Measurements from ENCODE around the gene MMP13.
"Not testable (repeated sequence)": the region's sequence is repeated elsewhere in the genome, so short reads cannot be mapped to it uniquely, and the experiment has no call there.

MMP13 gene

DNA sequence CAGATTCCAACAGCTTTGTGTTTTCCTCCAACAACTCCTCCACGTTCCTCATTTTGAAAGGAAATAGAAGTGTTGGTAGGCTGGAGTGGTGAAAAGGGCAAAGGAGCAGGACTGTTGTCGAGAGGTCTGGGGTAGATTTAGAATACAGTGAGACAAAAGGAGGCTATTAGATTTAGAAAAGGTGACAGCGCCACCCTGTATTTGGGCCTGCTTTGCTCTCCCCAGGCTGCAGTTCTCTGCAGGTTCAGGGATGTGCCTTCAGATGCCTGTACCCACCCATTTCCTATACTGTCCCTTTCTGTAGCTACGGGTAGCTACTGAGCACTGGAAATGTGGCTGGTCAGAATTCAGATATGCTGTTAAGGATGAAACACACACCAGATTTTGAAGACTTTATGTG lies 20.8 kb downstream of the MMP13 start:
- no peak for DNase-seq

- DNase-seq = no peak
Measured at GRCh38 chr11:102933627-102934026, 21.9 kb downstream of the MMP13 start.

- DNase-seq = no peak
Measured at GRCh38 chr11:102932678-102933077, 22.9 kb downstream of the MMP13 start.

DNA sequence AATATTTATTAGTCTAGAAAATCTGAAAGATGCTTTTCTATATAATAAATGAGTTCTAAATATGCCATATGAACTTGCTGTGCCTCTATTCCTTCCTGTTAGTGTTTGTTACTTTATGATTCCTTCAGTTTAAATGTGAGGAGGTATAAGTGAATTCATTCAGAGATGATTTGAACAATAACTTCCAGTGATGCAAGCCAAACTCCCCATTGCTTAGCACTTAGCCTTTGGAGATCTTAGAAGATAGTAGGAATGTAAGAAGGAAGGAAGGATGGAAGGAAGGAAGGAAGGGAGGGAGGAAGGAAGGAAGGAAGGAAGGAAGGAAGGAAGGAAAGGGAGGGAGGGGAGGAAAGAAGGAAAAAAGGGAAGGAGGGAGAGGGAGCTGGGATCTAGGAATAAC lies 25.1 kb downstream of the MMP13 start:
- DNase-seq = no peak

DNA sequence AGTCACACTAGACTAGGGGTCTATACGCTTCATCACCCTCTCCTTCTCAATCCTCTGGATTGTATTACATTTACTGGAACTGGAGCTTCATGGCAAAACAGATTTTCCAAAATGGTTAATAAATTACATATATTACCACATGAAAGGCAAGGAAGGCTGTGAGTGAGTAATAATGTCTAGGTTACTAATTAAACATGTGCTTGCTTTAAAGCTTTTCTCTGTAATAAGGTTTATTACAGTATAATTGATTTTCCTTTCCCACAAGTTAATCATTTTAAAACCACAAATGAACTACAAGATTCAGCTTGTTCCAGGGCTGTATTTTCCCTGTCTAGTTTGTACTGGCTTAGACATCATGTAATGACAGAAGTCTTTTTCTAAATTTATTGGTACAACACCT lies 25.6 kb downstream of the MMP13 start:
- no peak for DNase-seq

DNA sequence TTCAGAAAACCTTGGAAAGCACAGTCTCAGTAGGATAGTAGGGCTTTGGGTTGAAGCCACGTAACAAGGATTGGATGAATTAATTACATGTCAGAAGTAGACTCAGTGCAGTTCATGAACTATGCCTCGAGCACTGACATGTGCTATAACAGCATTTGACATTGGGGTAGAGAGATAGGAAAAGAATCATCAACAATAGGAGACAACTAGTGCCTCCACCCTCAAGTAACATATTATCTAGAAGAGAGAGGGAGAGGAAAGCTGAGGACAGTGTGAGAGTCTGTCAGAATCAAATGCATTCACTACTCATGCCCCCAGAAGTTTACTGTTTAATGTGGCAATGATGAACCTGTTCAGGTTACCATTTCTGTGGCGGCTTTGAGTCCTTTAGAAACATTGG lies 26.4 kb downstream of the MMP13 start:
- no peak for DNase-seq

- no peak for DNase-seq
Measured at GRCh38 chr11:102928247-102928646, 27.3 kb downstream of the MMP13 start.

DNA sequence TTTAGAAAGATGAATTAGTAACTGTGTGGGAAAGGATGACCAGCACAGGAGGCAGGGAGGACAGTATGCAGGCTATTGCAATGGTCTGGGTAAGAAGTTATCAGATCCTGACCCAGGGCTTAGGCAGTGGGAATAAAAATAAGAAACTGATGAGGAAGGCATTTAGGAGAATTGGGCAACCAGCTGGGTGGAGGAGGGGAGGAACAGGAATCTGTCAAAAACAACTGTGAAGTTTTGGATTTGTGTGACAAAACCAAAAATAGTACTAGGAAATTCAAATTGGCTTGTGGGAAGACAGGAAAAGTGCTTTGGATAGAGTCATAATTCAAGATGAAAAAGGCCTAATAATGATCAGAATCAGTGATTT lies 27.9 kb downstream of the MMP13 start:
- no peak for DNase-seq

GRCh38 chr11:102926961-102927623 lies 28.4 kb downstream of the MMP13 start:
- DNase-seq = no peak

DNA sequence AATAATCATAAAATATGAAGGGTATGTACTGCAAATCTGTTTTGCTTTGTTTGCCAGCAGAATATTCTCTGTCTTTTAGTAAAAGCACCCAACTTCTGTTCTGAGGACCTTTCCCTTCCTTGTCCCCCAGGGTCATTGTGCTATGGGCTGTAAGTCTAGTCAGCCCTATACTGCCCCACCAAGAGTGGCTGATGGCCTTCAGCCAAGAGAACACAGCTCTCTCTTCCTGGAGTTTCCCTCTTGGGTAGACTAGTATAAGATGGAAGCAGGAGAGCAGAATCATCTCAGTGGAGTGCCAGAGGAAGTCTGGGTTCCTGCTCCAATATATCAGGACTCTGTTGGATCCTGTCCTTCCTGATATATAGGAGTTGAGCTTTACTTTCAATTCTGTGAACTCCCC lies 29.0 kb downstream of the MMP13 start:
- DNase-seq = no peak

DNA sequence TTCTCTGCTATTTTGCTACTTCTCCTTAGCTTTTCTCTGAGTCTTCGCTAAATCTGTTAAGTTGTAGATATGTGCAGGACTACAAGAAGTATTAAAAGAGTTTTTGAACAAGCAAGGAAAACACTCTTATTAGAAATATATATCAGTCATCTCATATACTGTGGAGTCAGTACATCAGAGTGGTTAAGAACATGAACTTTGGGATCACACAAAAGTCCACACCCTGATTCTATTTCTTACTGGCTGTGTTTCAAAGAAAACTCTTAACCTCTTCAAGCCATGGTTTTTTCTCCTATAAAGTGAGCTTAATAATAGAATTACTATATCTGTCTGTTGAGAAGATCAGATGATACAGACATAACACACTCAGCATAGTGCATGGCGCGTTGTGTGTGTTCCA lies 29.5 kb downstream of the MMP13 start:
- DNase-seq = no peak

DNA sequence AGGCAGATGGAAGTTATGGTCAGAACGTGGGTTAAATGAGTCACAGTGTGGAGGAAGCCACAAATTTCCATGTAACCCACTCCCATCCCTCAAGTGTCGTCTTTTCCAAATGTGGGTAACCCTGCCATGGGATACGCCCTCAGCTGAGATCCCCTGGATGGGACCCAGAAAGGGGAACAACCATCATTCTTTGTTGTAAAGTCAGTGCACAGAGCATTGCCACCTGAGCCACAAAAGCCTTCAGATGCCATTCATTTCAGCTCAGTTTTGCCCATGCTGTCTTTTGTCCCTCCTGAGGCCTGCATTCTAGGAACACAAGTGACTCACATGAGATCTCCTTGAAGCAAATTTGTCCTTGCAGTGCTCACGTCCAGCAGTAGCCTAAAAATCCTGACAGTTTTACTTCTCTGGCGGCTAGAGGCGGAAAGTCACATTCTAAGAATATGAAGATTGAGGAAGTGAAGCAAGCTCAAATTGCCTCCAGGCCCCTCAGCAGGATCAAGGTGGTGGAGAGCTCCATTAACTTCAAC lies 30.6 kb downstream of the MMP13 start:
- no peak for DNase-seq

GRCh38 chr11:102921587-102922220 lies 33.8 kb downstream of the MMP13 start:
- DNase-seq = no peak

GRCh38 chr11:102920118-102920684 lies 35.3 kb downstream of the MMP13 start:
- DNase-seq = no peak

GRCh38 chr11:102915044-102915375 lies 40.5 kb downstream of the MMP13 start:
- no peak for DNase-seq

GRCh38 chr11:102914238-102915043 lies 41.1 kb downstream of the MMP13 start:
- no peak for DNase-seq

DNA sequence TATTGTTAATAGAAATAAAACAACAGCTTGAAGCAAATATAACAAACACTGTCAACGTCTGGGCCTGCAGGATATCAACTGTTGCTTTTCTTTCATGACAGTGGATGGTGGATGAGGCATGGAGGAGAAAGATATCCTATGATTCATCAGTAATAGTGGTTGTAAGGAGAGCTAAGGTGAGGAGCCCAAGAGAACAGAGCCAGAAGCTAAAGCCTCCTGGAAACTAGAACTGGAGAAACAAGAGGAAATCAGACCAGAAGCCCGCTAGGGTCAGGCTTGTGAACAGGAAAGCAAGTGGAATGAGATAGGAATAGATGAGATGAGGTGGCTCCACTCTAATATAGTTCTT lies 43.1 kb downstream of the MMP13 start:
- DNase-seq = no peak

DNA sequence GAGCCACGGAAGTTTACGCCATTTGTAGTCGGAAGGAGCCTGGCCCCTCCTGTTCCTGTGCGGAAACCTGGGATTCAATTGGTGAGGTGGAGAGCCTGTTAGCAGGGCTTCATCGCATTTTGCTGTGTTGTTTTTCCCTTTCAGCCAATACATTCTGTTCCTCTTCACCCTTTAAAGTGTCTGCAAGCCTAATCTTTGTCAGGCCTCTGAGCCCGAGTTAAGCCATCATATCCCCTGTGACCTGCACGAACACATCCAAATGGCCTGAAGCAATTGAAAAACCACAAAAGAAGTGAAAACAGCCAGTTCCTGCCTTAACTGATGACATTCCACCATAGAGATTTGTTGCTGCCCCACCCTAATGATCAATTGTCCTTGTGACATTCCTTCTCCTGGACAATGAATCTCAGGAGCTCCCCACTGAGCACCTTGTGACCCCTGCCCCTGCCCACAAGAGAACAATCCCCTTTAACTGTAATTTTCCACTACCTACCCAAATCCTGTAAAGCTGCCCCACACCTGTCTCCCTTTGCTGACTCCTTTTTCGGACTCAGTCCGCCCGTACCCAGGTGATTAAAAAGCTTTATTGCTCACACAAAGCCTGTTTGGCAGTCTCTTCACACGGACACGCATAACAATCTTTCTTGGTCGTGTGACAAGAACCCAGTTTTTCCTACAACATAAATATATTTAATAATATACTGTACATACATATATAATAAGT lies 43.6 kb downstream of the MMP13 start:
- DNase-seq = no peak

GRCh38 chr11:102905848-102906247 lies 49.7 kb downstream of the MMP13 start:
- not testable (repeated sequence) for DNase-seq

DNA sequence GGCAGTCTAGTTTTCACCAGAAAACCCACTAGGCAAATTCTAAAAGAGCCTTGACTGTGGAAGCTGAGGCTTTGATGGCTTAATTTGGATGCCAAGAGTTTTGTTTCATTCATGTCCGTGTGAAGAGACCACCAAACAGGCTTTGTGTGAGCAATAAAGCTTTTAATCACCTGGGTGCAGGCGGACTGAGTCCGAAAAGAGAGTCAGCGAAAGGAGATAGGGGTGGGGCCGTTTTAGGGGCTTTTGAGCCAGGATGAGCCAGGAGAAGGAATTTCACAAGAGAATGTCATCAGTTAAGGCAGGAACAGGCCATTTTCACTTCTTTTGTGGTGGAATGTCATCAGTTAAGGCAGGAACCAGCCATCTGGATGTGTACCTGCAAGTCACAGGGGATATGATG lies 51.6 kb downstream of the MMP13 start:
- not testable (repeated sequence) for DNase-seq

DNA sequence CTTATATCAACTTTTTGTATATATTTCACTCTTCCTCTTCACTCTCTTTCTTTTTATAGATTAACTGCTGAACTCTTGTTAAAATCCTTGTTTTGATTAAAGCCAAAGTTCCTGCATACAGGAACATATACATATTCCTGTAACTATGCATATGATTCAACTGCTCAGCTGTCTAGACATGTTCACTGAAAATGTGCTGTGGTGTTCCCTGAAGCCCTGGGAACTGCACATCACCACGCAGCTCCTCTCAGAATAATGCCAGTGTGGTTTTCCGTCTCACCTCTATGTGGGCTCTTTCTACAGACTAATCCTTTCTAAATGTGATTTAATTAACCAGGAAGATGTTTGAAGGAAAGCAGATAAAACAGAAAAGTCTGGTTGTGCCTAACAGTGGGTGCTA lies 55.2 kb downstream of the MMP13 start:
- no peak for DNase-seq

All from CD4-positive, alpha-beta T cell treated with Interleukin-10 for 1 hour (primary cell).